ENCODE results near the gene MOAP1. TPM values are rescaled to one million over a fixed set of nuclear protein-coding genes. Genes with fewer than 3 reads are reported as not detected.
"Not testable (repeated sequence)": the region's sequence is repeated elsewhere in the genome, so short reads cannot be mapped to it uniquely, and the experiment has no call there.

Gene MOAP1
- total RNA-seq, 5 donors from 2014 or later (not counting 1 experiment from before 2014, with no cell fraction given): 45.1 to 96.8 (median 47.9) TPM

DNA sequence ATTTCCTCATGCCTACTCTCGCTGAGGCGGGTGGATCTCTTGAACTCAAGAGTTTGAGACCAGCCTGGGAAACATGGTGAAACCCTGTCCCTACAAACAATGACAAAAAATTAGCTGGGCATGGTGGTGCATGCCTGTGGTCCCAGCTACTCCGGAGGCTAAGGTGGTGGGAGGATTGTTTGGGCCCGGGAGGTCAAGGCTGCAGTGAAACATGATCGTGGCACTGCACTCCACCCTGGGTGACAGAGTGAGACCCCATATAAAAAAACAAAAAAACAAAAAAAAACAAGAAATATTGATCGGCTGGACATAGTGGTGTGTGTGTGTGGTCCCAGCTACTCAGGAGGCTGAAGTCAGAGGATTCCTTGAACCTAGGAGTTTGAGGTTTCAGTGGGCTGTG is 9.2 kb downstream of the MOAP1 start:
- no peak for DNase-seq
- H3K36me3 ChIP-seq (ENCODE audit: control insufficient read depth in 2 of 2, extremely low read depth in 1 of 2, insufficient read depth in 1 of 2, low read length in 1 of 2): no peaks in the 10 kb centered on the region
- H3K27ac ChIP-seq (ENCODE audit: low read length): no peak overlapping the region
- no peak overlapping the region for H3K4me3 ChIP-seq (ENCODE audit: control insufficient read depth in 1 of 2, extremely low read depth in 1 of 2, low read length in 1 of 2)
- no peaks in the 10 kb centered on the region for H3K9me3 ChIP-seq
- no peaks in the 10 kb centered on the region for H3K27me3 ChIP-seq (replicated peaks in 1 of 2; ENCODE audit: control insufficient read depth in 2 of 2, extremely low read depth in 1 of 2, insufficient read depth in 2 of 2, low read length in 1 of 2)
- H3K9me3 Mint-ChIP-seq: no peaks in the 10 kb centered on the region
- POLR2A ChIA-PET: no interaction called here
- ATAC-seq (replicated peaks in 1 of 4): no peak
- H3K27me3 Mint-ChIP-seq: peaks cover 0 to 2% of the 10 kb centered on the region in 2 donors
- no peaks in the 10 kb centered on the region for H3K4me1 ChIP-seq (ENCODE audit: control insufficient read depth in 1 of 2, extremely low read depth in 1 of 2, insufficient read depth in 2 of 2, low read length in 2 of 2)
- peaks cover 0 to 9% (median 5%) of the 10 kb centered on the region in 3 donors for H3K4me1 Mint-ChIP-seq
- no peak overlapping the region for H3K4me3 Mint-ChIP-seq
- no peaks in the 10 kb centered on the region for H3K36me3 Mint-ChIP-seq
- CTCF ChIA-PET: interaction anchor here (0.6 to 0.9 kb wide), 2 partner anchors 11 to 23 kb away, joined by 3 to 6 read pairs; no protein-coding TSS in a partner anchor
- no CpG with 5 or more reads among the region's 6 CpGs for WGBS (ENCODE audit: insufficient coverage)
- no peak overlapping the region for H3K27ac Mint-ChIP-seq

DNA sequence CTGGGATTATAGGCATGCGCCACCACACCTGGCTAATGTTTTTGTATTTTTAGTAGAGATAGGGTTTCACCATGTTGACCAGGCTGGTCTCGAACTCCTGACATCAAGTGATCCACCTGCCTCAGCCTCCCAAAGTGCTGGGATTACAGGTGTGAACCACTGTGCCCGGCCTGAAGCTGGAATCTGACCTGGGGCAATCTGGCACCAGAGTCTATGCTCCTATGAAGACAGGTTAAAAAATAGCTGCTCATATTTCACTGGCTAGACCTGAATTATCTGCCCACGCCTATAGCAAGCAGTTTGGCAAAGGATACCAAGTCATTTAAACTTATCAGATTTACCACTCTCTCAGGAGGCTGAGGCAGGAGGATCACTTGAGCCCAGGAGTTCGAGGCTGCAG is 10.0 kb downstream of the MOAP1 start:
- ATAC-seq (replicated peaks in 1 of 4); CTCF ChIA-PET; H3K9me3 ChIP-seq; H3K27me3 Mint-ChIP-seq; H3K36me3 Mint-ChIP-seq; H3K4me3 ChIP-seq (ENCODE audit: control insufficient read depth in 1 of 2, extremely low read depth in 1 of 2, low read length in 1 of 2); H3K4me1 ChIP-seq (ENCODE audit: control insufficient read depth in 1 of 2, extremely low read depth in 1 of 2, insufficient read depth in 2 of 2, low read length in 2 of 2); H3K27ac Mint-ChIP-seq; POLR2A ChIA-PET; H3K4me1 Mint-ChIP-seq; H3K4me3 Mint-ChIP-seq; H3K27ac ChIP-seq (ENCODE audit: low read length); H3K9me3 Mint-ChIP-seq; DNase-seq; H3K27me3 ChIP-seq (replicated peaks in 1 of 2; ENCODE audit: control insufficient read depth in 2 of 2, extremely low read depth in 1 of 2, insufficient read depth in 2 of 2, low read length in 1 of 2); H3K36me3 ChIP-seq (ENCODE audit: control insufficient read depth in 2 of 2, extremely low read depth in 1 of 2, insufficient read depth in 1 of 2, low read length in 1 of 2): not testable (repeated sequence)
- WGBS (ENCODE audit: insufficient coverage): 89% methylated on average over 1 of the region's 5 CpGs

DNA sequence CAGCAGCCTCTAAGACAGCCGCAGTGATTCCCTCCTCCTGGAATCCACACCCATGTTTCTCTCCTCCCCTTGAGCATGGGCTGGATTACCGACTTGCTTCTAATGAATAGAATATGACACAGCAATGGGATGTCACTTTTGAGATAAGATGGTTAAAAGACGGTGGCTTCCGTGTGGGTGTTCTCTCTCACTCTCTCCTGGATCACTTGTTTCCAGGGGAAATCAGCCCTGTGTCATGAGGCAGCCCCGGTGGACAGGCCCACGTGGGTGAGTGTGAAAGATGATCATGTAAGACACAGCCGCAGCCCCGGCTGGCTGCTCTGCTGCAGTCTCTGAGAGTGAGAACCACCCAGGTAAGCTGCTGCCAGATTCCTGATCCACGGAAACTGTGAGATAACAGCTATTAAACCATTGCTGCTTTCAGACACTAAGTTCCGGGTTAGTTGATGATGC is 10.7 kb downstream of the MOAP1 start:
- H3K36me3 Mint-ChIP-seq: no peaks in the 10 kb centered on the region
- ChIA-PET CTCF (no interaction called here), POLR2A (no interaction called here)
- H3K36me3 ChIP-seq (ENCODE audit: control insufficient read depth in 2 of 2, extremely low read depth in 1 of 2, insufficient read depth in 1 of 2, low read length in 1 of 2): no peaks in the 10 kb centered on the region
- H3K4me3 Mint-ChIP-seq: no peak overlapping the region
- WGBS (ENCODE audit: insufficient coverage): 57% methylated on average over 7 of the region's 10 CpGs
- H3K27me3 ChIP-seq (replicated peaks in 1 of 2; ENCODE audit: control insufficient read depth in 2 of 2, extremely low read depth in 1 of 2, insufficient read depth in 2 of 2, low read length in 1 of 2): peaks cover 0 to 3% of the 10 kb centered on the region in 2 experiments
- no peak overlapping the region for H3K27ac ChIP-seq (ENCODE audit: low read length)
- H3K4me1 Mint-ChIP-seq: peaks cover 0 to 9% (median 5%) of the 10 kb centered on the region in 3 donors
- H3K27ac Mint-ChIP-seq: no peak overlapping the region
- H3K4me3 ChIP-seq (ENCODE audit: control insufficient read depth in 1 of 2, extremely low read depth in 1 of 2, low read length in 1 of 2): no peak overlapping the region
- DNase-seq (no peak), ATAC-seq (replicated peaks in 1 of 4) (no peak)
- H3K9me3 Mint-ChIP-seq: no peaks in the 10 kb centered on the region
- H3K27me3 Mint-ChIP-seq: peaks cover 0 to 2% of the 10 kb centered on the region in 2 donors
- H3K4me1 ChIP-seq (ENCODE audit: control insufficient read depth in 1 of 2, extremely low read depth in 1 of 2, insufficient read depth in 2 of 2, low read length in 2 of 2): no peaks in the 10 kb centered on the region
- no peaks in the 10 kb centered on the region for H3K9me3 ChIP-seq

DNA sequence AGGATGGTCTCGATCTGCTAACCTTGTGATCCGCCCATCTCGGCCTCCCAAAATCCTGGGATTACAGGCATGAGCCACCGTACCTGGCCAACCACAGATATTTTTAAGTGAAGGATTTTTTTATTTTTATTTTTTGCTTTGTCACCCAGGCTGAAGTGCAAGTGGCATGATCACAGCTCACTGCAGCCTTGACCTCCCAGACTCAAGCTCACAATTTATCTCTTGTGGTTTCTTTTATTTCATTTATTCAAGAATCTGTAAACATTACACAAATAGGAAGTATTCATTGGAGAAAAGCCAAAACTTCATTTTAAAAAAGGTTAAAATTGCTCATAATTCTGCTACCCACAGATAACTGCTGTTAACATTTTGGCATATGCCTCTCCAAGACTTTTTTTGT is 13.3 kb downstream of the MOAP1 start:
- Mint-ChIP-seq H3K4me3 (no peak overlapping the region), H3K27me3 (peaks cover 0 to 2% of the 10 kb centered on the region in 2 donors), H3K9me3 (no peaks in the 10 kb centered on the region), H3K27ac (no peak overlapping the region), H3K4me1 (no peaks in the 10 kb centered on the region), H3K36me3 (no peaks in the 10 kb centered on the region)
- WGBS (ENCODE audit: insufficient coverage): no CpG with 5 or more reads among the region's 4 CpGs
- Histone ChIP-seq H3K9me3 (no peaks in the 10 kb centered on the region), H3K27me3 (replicated peaks in 1 of 2; ENCODE audit: control insufficient read depth in 2 of 2, extremely low read depth in 1 of 2, insufficient read depth in 2 of 2, low read length in 1 of 2) (peaks cover 0 to 3% of the 10 kb centered on the region in 2 experiments), H3K27ac (ENCODE audit: low read length) (no peak overlapping the region), H3K4me1 (ENCODE audit: control insufficient read depth in 1 of 2, extremely low read depth in 1 of 2, insufficient read depth in 2 of 2, low read length in 2 of 2) (no peaks in the 10 kb centered on the region), H3K36me3 (ENCODE audit: control insufficient read depth in 2 of 2, extremely low read depth in 1 of 2, insufficient read depth in 1 of 2, low read length in 1 of 2) (no peaks in the 10 kb centered on the region), H3K4me3 (ENCODE audit: control insufficient read depth in 1 of 2, extremely low read depth in 1 of 2, low read length in 1 of 2) (no peak overlapping the region)
- ATAC-seq (replicated peaks in 1 of 4): no peak
- POLR2A ChIA-PET: no interaction called here
- CTCF ChIA-PET: interaction anchor here in 1 of 2 donors (0.7 kb wide), 2 partner anchors 25 to 63 kb away, joined by 4 read pairs; no protein-coding TSS in a partner anchor
- DNase-seq: no peak

DNA sequence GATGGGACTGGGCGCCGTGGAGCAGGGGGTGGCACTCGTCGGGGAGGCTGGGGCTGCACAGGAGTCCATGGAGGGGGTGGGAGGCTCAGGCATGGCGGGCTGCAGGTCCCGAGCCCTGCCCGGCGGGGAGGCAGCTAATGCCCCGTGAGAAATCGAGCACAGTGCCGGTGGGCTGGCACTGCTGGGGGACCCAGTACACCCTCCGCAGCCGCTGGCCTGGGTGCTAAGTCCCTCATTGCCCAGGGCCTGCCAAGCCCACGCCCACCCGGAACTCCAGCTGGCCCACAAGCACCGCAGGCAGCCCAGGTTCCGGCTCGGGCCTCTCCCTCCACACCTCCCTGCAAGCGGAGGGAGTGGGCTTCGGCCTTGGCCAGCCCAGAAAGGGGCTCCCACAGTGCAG is 14.6 kb downstream of the MOAP1 start:
- WGBS (ENCODE audit: insufficient coverage): 91% methylated on average over 19 of the region's 20 CpGs
- not testable (repeated sequence) for ATAC-seq (replicated peaks in 1 of 4)

DNA sequence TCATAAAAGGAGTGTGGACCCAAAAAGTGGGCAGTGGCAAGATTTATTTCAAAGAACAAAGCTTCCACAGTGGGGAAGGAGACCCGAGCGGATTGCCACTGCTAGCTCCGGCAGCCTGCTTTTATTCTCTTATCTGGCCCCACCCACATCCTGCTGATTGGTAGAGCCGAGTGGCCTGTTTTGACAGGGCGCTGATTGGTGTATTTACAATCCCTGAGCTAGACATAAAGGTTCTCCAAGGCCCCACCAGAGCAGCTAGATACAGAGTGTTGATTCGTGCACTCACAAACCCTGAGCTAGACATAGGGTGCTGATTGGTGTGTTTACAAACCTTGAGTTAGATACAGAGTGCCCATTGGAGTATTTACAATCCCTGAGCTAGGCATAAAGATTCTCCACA is 15.1 kb downstream of the MOAP1 start:
- H3K4me1 ChIP-seq (ENCODE audit: control insufficient read depth in 1 of 2, extremely low read depth in 1 of 2, insufficient read depth in 2 of 2, low read length in 2 of 2); H3K9me3 Mint-ChIP-seq; ATAC-seq (replicated peaks in 1 of 4); CTCF ChIA-PET; H3K36me3 ChIP-seq (ENCODE audit: control insufficient read depth in 2 of 2, extremely low read depth in 1 of 2, insufficient read depth in 1 of 2, low read length in 1 of 2); H3K9me3 ChIP-seq; DNase-seq; H3K27ac ChIP-seq (ENCODE audit: low read length); H3K27ac Mint-ChIP-seq; H3K27me3 ChIP-seq (replicated peaks in 1 of 2; ENCODE audit: control insufficient read depth in 2 of 2, extremely low read depth in 1 of 2, insufficient read depth in 2 of 2, low read length in 1 of 2); H3K27me3 Mint-ChIP-seq; H3K4me1 Mint-ChIP-seq; H3K4me3 Mint-ChIP-seq; H3K4me3 ChIP-seq (ENCODE audit: control insufficient read depth in 1 of 2, extremely low read depth in 1 of 2, low read length in 1 of 2); H3K36me3 Mint-ChIP-seq: not testable (repeated sequence)
- POLR2A ChIA-PET: interaction anchor here in 1 of 2 donors (0.6 kb wide), 1 partner anchor 95 kb away, joined by 8 read pairs; no protein-coding TSS in a partner anchor
- no CpG with 5 or more reads among the region's 6 CpGs for WGBS (ENCODE audit: insufficient coverage)

More for the DNA sequence above, 14.6 kb downstream of the MOAP1 start:
- H3K9me3 Mint-ChIP-seq; H3K4me3 ChIP-seq (ENCODE audit: control insufficient read depth in 1 of 2, extremely low read depth in 1 of 2, low read length in 1 of 2); H3K4me3 Mint-ChIP-seq; H3K9me3 ChIP-seq; H3K36me3 Mint-ChIP-seq; H3K27me3 ChIP-seq (replicated peaks in 1 of 2; ENCODE audit: control insufficient read depth in 2 of 2, extremely low read depth in 1 of 2, insufficient read depth in 2 of 2, low read length in 1 of 2); H3K27ac Mint-ChIP-seq; H3K27me3 Mint-ChIP-seq; H3K4me1 ChIP-seq (ENCODE audit: control insufficient read depth in 1 of 2, extremely low read depth in 1 of 2, insufficient read depth in 2 of 2, low read length in 2 of 2); H3K36me3 ChIP-seq (ENCODE audit: control insufficient read depth in 2 of 2, extremely low read depth in 1 of 2, insufficient read depth in 1 of 2, low read length in 1 of 2); H3K4me1 Mint-ChIP-seq; CTCF ChIA-PET; H3K27ac ChIP-seq (ENCODE audit: low read length); POLR2A ChIA-PET; DNase-seq: not testable (repeated sequence)

DNA sequence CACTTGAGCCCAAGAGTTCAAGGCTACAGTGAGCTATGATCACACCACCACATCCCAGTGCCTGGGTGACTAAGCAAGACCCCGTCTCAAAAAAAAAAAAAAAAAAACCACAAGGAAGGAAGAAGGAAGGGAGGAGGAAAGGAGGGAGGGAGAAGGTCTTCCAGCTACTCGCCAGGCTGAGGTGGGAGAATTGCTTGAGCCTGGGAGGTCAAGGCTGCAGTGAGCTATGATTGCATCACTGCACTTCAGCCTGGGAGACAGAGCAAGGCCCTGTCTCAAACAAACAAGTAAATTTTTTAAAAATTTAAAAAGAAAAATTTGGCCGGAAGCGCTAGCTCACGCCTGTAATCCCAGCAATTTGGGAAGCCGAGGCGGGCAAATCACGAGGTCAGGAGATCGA is 16.1 kb downstream of the MOAP1 start:
- H3K4me1 ChIP-seq (ENCODE audit: control insufficient read depth in 1 of 2, extremely low read depth in 1 of 2, insufficient read depth in 2 of 2, low read length in 2 of 2); H3K4me1 Mint-ChIP-seq; H3K27ac ChIP-seq (ENCODE audit: low read length); H3K27ac Mint-ChIP-seq; H3K27me3 Mint-ChIP-seq; DNase-seq; H3K4me3 Mint-ChIP-seq; H3K9me3 ChIP-seq; H3K36me3 Mint-ChIP-seq; H3K36me3 ChIP-seq (ENCODE audit: control insufficient read depth in 2 of 2, extremely low read depth in 1 of 2, insufficient read depth in 1 of 2, low read length in 1 of 2); ATAC-seq (replicated peaks in 1 of 4); H3K9me3 Mint-ChIP-seq; H3K27me3 ChIP-seq (replicated peaks in 1 of 2; ENCODE audit: control insufficient read depth in 2 of 2, extremely low read depth in 1 of 2, insufficient read depth in 2 of 2, low read length in 1 of 2); H3K4me3 ChIP-seq (ENCODE audit: control insufficient read depth in 1 of 2, extremely low read depth in 1 of 2, low read length in 1 of 2): not testable (repeated sequence)
- WGBS (ENCODE audit: insufficient coverage): 90% methylated on average over 8 of the region's 9 CpGs
- CTCF ChIA-PET: interaction anchor here in 1 of 2 donors (1.4 kb wide), 1 partner anchor 55 kb away, joined by 3 read pairs; no protein-coding TSS in a partner anchor
- POLR2A ChIA-PET: interaction anchor here in 1 of 2 donors (0.6 kb wide), 1 partner anchor 10 kb away, joined by 5 read pairs; no protein-coding TSS in a partner anchor
